Kidney capillary endothelial cell (primary cell): ENCODE results near the gene TMEM43.

Source experiments
- DNase-seq: peaks from one replicate; pipeline ENCODE4 v3.0.0-alpha.2; 2018; ENCODE audit warnings: low spot score

The TMEM43 gene

DNA sequence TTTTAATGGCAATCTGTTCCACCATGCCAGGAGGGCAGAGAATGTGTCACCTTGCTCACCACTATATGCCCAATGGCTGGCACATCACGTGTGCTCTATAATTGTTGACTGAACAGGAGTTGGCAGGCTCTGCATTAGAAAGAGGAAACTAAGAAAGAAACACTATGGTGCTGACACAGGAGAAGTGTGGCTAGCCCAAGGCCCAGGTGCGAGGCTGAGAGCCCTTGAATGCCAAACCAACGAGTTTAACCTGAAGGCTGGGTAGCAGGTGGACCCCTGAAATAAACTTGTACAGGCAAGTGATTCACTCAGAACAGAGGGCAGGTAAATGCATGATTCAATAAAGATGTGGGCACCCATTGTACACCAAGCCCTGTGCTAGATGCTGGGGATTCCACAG lies 2.6 kb upstream of the TMEM43 start:
- DNase-seq = no peak

DNA sequence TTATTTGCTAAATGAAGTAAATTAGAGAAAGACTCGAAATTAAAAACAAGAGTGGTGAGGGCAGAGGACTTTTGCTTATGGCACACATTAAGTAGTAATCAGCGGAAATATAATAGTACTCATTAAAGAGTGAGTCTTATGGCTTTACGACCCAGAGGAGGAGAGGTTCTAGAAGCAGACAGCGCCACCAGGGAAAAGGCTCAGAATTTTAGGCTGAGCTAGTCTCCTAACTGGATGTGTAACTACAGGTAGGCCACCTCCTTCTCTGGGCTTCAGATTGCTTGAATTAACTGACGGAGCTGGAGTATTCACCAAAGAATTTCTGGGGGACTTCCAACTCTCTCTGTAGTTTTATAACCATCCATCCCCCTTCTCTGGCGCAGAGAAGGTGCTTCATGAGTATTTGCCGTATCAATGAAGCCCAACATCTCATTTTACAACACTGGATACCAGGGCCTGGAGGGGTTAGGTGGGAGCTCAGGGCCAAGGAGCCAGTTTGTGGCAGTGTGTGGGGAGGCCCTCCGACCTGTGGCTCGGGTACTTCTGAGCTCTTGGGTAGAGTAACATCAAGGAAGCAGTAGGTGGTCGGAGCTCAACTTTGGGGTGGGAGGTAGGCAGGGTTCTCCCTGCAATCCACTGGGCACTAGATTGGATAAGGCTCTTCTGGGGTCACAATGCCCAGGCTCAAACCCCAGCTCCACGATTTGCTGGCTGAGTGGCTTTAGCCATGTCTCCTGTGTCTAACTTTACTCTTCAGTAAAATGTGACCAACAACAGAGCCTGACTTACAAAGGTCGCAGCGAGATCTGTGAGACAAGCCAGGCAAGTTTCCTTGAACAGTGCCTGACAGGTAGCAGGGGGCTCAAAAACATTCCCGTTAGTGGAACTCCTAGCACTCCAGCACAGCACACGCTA lies 1.3 kb upstream of the TMEM43 start:
- DNase-seq = no peak

- DNase-seq = peak; percentile 40
These were observed 633 bp upstream of the TMEM43 start for GRCh38 chr3:14124223-14124614.

GRCh38 chr3:14125193-14126016 lies 553 bp downstream of the TMEM43 start:
- peak; percentile 54 for DNase-seq

DNA sequence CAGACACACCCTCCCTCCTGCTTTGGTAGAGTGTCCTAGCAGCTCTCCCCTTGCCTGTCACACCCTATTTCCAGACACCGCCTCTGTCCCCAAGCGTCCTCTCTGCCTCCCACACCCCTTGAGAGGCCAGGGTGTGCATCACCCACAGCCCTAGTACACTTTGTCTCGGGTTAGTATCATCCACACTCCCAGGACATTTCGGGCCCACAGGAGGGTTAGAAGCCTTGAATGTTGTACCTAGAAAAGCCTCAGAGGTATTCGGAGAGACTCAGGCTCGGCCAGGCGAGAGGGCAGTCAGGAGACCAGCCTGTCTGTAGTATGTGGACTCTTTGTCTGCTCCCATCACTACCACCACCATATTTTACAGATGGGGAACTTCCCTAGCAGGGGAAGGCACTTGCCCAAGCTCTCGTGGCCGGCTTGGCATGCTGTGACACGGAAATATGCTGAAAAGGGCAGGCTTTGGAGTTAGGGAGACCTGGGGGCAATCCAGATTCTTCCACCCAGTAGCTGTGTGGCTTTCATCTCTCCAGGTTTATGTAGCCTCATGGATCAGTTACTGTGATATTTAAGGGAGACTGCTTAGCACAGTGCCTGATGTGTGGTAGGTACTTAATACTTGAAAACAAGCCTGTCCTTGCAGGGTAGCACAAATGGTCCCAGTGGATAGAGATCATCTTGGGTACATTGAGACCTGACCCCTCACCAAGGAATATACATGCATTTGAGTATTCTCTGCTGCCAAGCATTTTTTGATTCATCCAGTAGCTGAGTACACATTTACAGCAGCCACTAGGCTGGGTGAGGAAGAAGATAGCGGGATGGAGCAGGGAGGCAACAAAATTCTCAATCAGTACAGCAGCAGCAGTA lies 1.4 kb downstream of the TMEM43 start:
- DNase-seq = no peak

DNA sequence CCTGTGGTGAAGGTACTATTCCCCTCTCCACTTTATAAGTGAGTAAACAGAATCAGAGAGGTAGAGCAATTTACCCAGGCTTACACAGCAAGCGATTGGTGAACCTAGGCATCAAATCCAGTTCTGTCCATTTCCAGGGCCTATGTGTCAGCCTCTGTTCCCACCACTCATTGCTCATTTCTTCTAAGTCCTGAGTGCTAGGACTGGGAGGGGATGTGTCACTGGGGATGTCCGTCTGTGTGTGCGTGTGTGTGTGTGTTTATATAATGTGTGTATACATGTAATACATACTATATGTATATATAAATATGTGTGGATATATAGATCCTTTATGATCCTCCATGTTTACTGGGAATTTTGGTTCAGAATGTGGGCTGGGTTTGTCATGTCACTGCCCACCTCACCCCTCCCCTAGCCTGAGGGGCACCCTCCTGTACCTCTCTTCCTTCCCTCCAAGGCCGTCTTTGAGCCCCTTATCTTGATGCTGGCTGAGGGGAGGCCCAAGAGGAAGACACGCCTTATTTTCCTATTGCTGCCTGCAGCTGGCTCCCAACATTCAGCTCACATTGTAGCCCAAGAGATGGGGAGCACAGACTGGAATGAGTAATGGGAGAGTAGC lies 2.1 kb downstream of the TMEM43 start:
- DNase-seq = no peak

DNA sequence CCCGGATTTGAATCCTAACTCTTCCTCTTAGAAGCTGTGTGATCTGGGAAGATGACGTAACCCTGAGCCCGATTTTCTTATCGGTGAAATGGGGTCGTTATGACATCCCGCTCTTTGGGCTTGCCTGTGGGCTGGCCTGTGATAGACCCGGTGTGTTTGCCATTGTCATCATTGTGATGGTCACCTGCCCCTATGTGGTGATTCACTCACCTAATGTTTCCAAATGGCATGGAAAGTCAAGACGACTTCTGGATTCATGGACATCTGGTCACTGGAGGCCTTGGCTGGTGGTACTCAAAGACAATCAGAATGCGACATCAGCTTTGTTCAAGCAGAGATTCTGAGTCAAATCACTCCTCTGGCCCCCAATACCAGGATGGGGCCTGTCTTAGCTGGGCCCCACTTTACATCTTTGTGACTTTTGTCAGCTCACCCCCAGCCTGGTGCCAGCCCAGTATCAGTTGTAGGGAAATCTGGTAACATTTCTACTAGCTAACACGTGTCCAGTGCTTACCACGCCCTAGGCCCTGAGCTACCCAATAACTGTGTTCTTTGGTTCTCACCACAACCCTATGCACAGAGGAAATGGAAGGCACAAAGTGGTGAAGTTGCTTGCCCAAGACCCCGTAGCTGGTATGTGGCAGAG lies 2.8 kb downstream of the TMEM43 start:
- no peak for DNase-seq

DNA sequence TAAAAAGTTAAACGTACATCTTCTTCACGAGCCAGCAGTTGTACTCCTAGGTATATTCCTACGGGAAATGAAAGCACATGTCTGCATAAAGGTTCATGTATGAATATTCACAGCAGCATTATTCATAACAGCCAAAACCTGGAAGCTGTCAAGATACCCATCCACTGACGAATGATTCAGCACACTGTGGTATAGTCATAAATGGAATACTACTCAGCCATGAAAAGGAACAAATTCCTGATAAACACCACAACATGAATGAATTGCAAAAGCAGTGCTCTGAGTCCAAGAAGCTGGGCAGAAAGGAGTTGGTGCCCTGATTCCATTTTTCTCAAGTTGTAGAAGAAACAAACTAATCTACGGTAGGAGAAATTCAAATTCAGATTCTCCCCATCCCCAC lies 3.9 kb downstream of the TMEM43 start:
- DNase-seq = no peak

DNA sequence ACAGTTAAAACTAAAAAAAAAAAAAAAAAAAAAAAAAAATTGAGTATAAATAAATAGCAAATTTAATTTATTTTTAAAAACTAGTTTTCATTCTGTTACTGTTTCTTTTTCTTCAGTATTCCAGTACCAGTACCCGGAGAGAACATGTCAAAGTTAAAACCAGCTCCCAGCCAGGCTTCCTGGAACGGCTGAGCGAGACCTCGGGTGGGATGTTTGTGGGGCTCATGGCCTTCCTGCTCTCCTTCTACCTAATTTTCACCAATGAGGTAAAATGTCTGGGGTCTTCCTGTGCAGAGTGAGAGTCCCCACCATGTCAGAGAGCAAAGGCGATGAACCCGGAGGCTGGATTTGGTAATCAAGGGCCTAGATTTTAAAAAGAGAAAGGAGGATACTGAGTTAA lies 4.4 kb downstream of the TMEM43 start:
- no peak for DNase-seq

DNA sequence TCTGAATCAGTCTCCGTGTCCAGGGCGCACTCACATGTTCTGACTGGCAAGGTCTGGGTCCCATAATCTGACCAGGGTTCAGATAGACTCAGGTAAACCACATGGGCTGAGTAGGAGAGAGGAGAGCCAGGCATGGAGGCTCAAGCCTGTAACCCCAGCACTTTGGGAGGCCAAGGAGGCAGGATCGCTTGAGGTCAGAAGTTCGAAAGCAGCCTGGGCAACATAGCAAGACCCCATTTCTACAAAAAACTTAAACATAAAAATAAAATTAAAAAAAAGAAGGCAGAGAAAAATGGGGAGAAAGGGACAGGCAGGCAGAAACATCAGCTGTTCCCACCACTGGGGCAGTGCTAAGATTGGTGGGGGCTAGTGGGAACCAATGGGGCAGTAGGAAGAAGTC lies 5.4 kb downstream of the TMEM43 start:
- DNase-seq = no peak

- DNase-seq = no peak
These were observed 5.9 kb downstream of the TMEM43 start for GRCh38 chr3:14130707-14131106.

- no peak for DNase-seq
These were observed 6.3 kb downstream of the TMEM43 start for GRCh38 chr3:14131134-14131533.

DNA sequence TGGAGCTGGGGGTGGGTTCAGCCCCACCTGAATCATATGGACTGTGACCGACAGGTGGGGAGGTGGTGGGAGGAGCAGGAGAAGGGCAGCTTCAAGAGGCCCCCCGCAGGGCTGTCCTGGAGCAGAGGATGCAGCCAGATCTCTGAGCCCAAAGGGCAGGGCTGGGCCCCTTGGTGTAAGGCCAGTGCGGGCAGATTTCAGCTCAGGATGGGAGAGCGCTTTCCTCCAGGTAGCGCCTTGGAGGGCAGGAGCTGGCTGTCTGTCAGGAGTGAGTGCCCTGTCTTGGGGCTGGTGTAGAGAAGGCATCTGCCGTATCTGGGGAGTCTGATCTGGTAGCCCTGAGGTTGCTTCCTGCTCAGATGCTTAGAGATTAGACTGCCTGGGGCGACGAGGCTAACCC lies 7.3 kb downstream of the TMEM43 start:
- DNase-seq = no peak

GRCh38 chr3:14132689-14133088 lies 7.8 kb downstream of the TMEM43 start:
- DNase-seq = no peak

DNA sequence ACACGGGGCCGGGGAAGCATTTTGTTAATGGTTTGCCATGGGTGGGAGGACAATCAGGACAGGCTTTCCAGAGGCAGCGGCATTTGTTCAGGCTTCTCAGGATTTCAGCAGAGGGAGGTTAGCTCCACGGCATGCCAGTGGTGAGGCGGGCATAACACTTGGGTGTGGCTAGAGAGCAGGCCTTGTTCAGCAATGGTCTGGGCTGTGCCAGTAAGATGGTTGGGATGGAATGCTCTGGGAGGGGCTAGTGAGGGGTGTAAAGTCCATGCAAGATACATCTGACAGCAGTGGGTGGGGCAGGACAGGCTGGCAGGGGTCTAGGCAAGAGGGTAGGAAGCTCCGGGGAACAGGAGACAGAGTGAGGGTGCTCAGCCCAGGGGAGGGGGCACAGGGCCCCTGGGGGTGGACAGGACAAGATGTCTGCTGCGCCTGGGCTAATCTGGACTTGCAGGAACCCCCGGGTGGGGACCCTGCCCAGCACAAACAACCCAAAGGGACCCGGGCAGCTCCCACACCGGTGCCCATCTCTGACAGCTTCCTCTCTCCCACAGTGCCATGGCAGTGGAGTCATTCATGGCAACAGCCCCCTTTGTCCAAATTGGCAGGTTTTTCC lies 8.4 kb downstream of the TMEM43 start:
- DNase-seq = no peak

- DNase-seq = no peak
These were observed 9.0 kb downstream of the TMEM43 start for GRCh38 chr3:14133876-14134275.

- DNase-seq = no peak
These were observed 9.4 kb downstream of the TMEM43 start for GRCh38 chr3:14134291-14134690.

GRCh38 chr3:14135581-14135980 lies 10.7 kb downstream of the TMEM43 start:
- no peak for DNase-seq

- no peak for DNase-seq
These were observed 12.2 kb downstream of the TMEM43 start for GRCh38 chr3:14137004-14137403.

GRCh38 chr3:14137445-14137844 lies 12.6 kb downstream of the TMEM43 start:
- no peak for DNase-seq
